Muscle of leg (tissue), 11 donors: ENCODE results near the gene STPG1. TPM values are rescaled to one million over a fixed set of nuclear protein-coding genes. Genes with fewer than 3 reads are reported as not detected.
A peak's percentile ranks its signal among the peaks of the same experiment; 100 is the strongest.

Source experiments
- DNase-seq: peaks from one replicate; pipeline ENCODE4 v3.0.0; 2013
- H3K27ac ChIP-seq: one replicate; pipeline ENCODE4 v1.5.1; 2013; ENCODE audit warnings: mild to moderate bottlenecking, low read length, control low read depth
- H3K27me3 ChIP-seq: one replicate; pipeline ENCODE4 v1.6.1; 2013; ENCODE audit warnings: low read length; ENCODE audit not compliant: control insufficient read depth, insufficient read depth
- H3K36me3 ChIP-seq: one replicate; pipeline ENCODE4 v1.6.1; 2013; ENCODE audit warnings: low read length; ENCODE audit not compliant: control insufficient read depth, insufficient read depth
- H3K4me1 ChIP-seq: one replicate; pipeline ENCODE4 v1.6.1; 2013; ENCODE audit warnings: low read length; ENCODE audit not compliant: control insufficient read depth, insufficient read depth
- H3K4me3 ChIP-seq: one replicate; pipeline ENCODE4 v1.5.1; 2013; ENCODE audit warnings: low read length, control low read depth
- H3K9me3 ChIP-seq: replicated peaks from 2 replicates; pipeline ENCODE4 v1.6.1; 2013; ENCODE audit warnings: low read depth, low read length; ENCODE audit not compliant: control insufficient read depth
- WGBS: methylation state at CpG from one replicate; pipeline ENCODE4 v1.1.5; 2013; ENCODE audit warnings: missing lambda C conversion rate; ENCODE audit not compliant: insufficient coverage; 5-methylcytosine and 5-hydroxymethylcytosine counted together
- polyA plus RNA-seq, 8 donors: library from polyadenylated mRNA; unstranded; fragments of 120-200 nt; gene quantifications; one replicate each; pipeline versions ENCODE4 v1.2.1 to v1.2.3, GENCODE V29; 2013; ENCODE audit warnings: inconsistent platforms in 1 of 8, low replicate concordance in 1 of 8; ENCODE audit not compliant: insufficient read length in 8 of 8, insufficient read depth in 1 of 8
- total RNA-seq: library from RNA; stranded (reverse); fragments of 120-200 nt; gene quantifications from one replicate; pipeline ENCODE4 v1.2.4, GENCODE V29; 2013

The STPG1 gene
- total and polyA plus RNA-seq, 9 donors: 0.94 to 2.5 (median 1.4) TPM

- H3K27ac ChIP-seq: no peak overlapping the region
- H3K27me3 ChIP-seq: peaks cover 4% of the 10 kb centered on the region
- H3K36me3 ChIP-seq: no peaks in the 10 kb centered on the region
- WGBS: 90% methylated on average over 5 of the region's 7 CpGs
- no peak for DNase-seq
- no peaks in the 10 kb centered on the region for H3K9me3 ChIP-seq
- H3K4me1 ChIP-seq: peaks cover 5% of the 10 kb centered on the region
- no peak overlapping the region for H3K4me3 ChIP-seq
Measured at GRCh38 chr1:24331961-24332673, 81.5 kb downstream of the STPG1 start.

- H3K4me3 ChIP-seq: no peak overlapping the region
- no peak overlapping the region for H3K27ac ChIP-seq
- H3K36me3 ChIP-seq: no peaks in the 10 kb centered on the region
- 82% methylated on average over 1 of the region's 2 CpGs for WGBS
- H3K27me3 ChIP-seq: peaks cover 13% of the 10 kb centered on the region
- H3K9me3 ChIP-seq: no peaks in the 10 kb centered on the region
- H3K4me1 ChIP-seq: peaks cover 3% of the 10 kb centered on the region
- DNase-seq: no peak
Measured at GRCh38 chr1:24329797-24330543, 83.6 kb downstream of the STPG1 start.

- Histone ChIP-seq H3K27me3 (peaks cover 18% of the 10 kb centered on the region), H3K27ac (no peak overlapping the region), H3K36me3 (no peaks in the 10 kb centered on the region), H3K4me1 (no peaks in the 10 kb centered on the region), H3K9me3 (no peaks in the 10 kb centered on the region), H3K4me3 (no peak overlapping the region)
- no peak for DNase-seq
- 71% methylated on average over 7 of the region's 9 CpGs for WGBS
Measured at GRCh38 chr1:24329331-24329730, 84.3 kb downstream of the STPG1 start.

- WGBS: 80% methylated on average over 1 of the region's 2 CpGs
- no peaks in the 10 kb centered on the region for H3K4me1 ChIP-seq
- no peak overlapping the region for H3K4me3 ChIP-seq
- no peaks in the 10 kb centered on the region for H3K9me3 ChIP-seq
- DNase-seq: no peak
- H3K36me3 ChIP-seq: no peaks in the 10 kb centered on the region
- H3K27me3 ChIP-seq: peaks cover 25% of the 10 kb centered on the region
- H3K27ac ChIP-seq: no peak overlapping the region
Measured at GRCh38 chr1:24327891-24328290, 85.7 kb downstream of the STPG1 start.

- H3K36me3 ChIP-seq: no peaks in the 10 kb centered on the region
- no peak for DNase-seq
- peaks cover 2% of the 10 kb centered on the region for H3K4me1 ChIP-seq
- no peak overlapping the region for H3K27ac ChIP-seq
- no peaks in the 10 kb centered on the region for H3K9me3 ChIP-seq
- H3K4me3 ChIP-seq: no peak overlapping the region
- H3K27me3 ChIP-seq: peaks cover 29% of the 10 kb centered on the region
Measured at GRCh38 chr1:24327486-24327885, 86.1 kb downstream of the STPG1 start.

GRCh38 chr1:24325587-24326449 is 87.8 kb downstream of the STPG1 start:
- Histone ChIP-seq H3K27ac (no peak overlapping the region), H3K27me3 (peaks cover 43% of the 10 kb centered on the region), H3K4me3 (no peak overlapping the region), H3K9me3 (no peaks in the 10 kb centered on the region), H3K4me1 (peaks cover 13% of the 10 kb centered on the region), H3K36me3 (no peaks in the 10 kb centered on the region)
- 61% methylated on average over 5 of the region's 7 CpGs for WGBS
- DNase-seq: no peak

- DNase-seq: no peak
- Histone ChIP-seq H3K4me3 (no peak overlapping the region), H3K4me1 (peaks cover 13% of the 10 kb centered on the region), H3K9me3 (no peaks in the 10 kb centered on the region), H3K27ac (no peak overlapping the region), H3K36me3 (no peaks in the 10 kb centered on the region), H3K27me3 (peaks cover 51% of the 10 kb centered on the region)
- 80% methylated on average over 1 of the region's 6 CpGs for WGBS
Measured at GRCh38 chr1:24324903-24325302, 88.7 kb downstream of the STPG1 start.

- H3K4me3 ChIP-seq: no peak overlapping the region
- no peaks in the 10 kb centered on the region for H3K9me3 ChIP-seq
- H3K4me1 ChIP-seq: peaks cover 25% of the 10 kb centered on the region
- no peaks in the 10 kb centered on the region for H3K36me3 ChIP-seq
- no peak overlapping the region for H3K27ac ChIP-seq
- WGBS: 88% methylated on average over 2 of the region's 2 CpGs
- DNase-seq: no peak
- peaks cover 60% of the 10 kb centered on the region for H3K27me3 ChIP-seq
Measured at GRCh38 chr1:24323281-24323680, 90.3 kb downstream of the STPG1 start.

- peak; percentile 54 for DNase-seq
- no peak overlapping the region for H3K27ac ChIP-seq
- H3K27me3 ChIP-seq: peaks cover 61% of the 10 kb centered on the region
- H3K9me3 ChIP-seq: no peaks in the 10 kb centered on the region
- no peaks in the 10 kb centered on the region for H3K36me3 ChIP-seq
- peaks cover 31% of the 10 kb centered on the region for H3K4me1 ChIP-seq
- 3% methylated on average over 22 of the region's 33 CpGs for WGBS
- peak overlapping the region; percentile 53 for H3K4me3 ChIP-seq
Measured at GRCh38 chr1:24322470-24323177, 91.0 kb downstream of the STPG1 start.
